Stimulated activated CD4-positive, alpha-beta T cell treated with anti-CD3 and anti-CD28 coated beads, Interleukin-2, amount 100 ng/mL, for 48 hours (primary cell): Measurements from ENCODE around the gene UNC5B.
A peak's percentile ranks its signal among the peaks of the same experiment; 100 is the strongest.

Experiments used
- DNase-seq, 2 donors: peaks; one replicate each; pipeline ENCODE4 v3.0.0-alpha.2; 2020

Gene UNC5B

GRCh38 chr10:71212318-71213126 lies at the start of gene UNC5B:
TSS of gene UNC5B (plus strand) at chr10:71212570. CDS start at chr10:71212986, 416 bp downstream.
- peak; percentile 57 to 62 for DNase-seq

GRCh38 chr10:71173466-71173865 lies 38.9 kb upstream of the UNC5B start:
- no peak for DNase-seq

GRCh38 chr10:71176661-71177060 lies 35.7 kb upstream of the UNC5B start:
- DNase-seq: no peak

- no peak for DNase-seq
These were observed 34.6 kb upstream of the UNC5B start for GRCh38 chr10:71177651-71178199.

GRCh38 chr10:71178880-71179279 lies 33.5 kb upstream of the UNC5B start:
- no peak for DNase-seq

GRCh38 chr10:71179382-71179781 lies 33.0 kb upstream of the UNC5B start:
- no peak for DNase-seq

GRCh38 chr10:71184421-71184820 lies 27.9 kb upstream of the UNC5B start:
- no peak for DNase-seq

GRCh38 chr10:71185209-71185608 lies 27.2 kb upstream of the UNC5B start:
- DNase-seq: no peak

- DNase-seq: no peak
These were observed 25.2 kb upstream of the UNC5B start for GRCh38 chr10:71187197-71187596.

GRCh38 chr10:71187600-71187999 lies 24.8 kb upstream of the UNC5B start:
- no peak for DNase-seq

GRCh38 chr10:71188201-71188600 lies 24.2 kb upstream of the UNC5B start:
- DNase-seq: no peak

GRCh38 chr10:71191019-71191418 lies 21.4 kb upstream of the UNC5B start:
- no peak for DNase-seq

GRCh38 chr10:71191551-71192076 lies 20.8 kb upstream of the UNC5B start:
- no peak for DNase-seq

GRCh38 chr10:71193516-71193915 lies 18.9 kb upstream of the UNC5B start:
- DNase-seq: no peak

GRCh38 chr10:71197955-71198354 lies 14.4 kb upstream of the UNC5B start:
- no peak for DNase-seq

- no peak for DNase-seq
These were observed 10.5 kb upstream of the UNC5B start for GRCh38 chr10:71201849-71202248.

GRCh38 chr10:71202314-71202713 lies 10.1 kb upstream of the UNC5B start:
- no peak for DNase-seq

GRCh38 chr10:71203124-71203523 lies 9.2 kb upstream of the UNC5B start:
- DNase-seq: no peak

- DNase-seq: no peak
These were observed 8.7 kb upstream of the UNC5B start for GRCh38 chr10:71203716-71204115.

GRCh38 chr10:71204746-71205145 lies 7.6 kb upstream of the UNC5B start:
- no peak for DNase-seq

- DNase-seq: no peak
These were observed 6.9 kb upstream of the UNC5B start for GRCh38 chr10:71205468-71205867.

- no peak for DNase-seq
These were observed 5.5 kb upstream of the UNC5B start for GRCh38 chr10:71206911-71207310.

- DNase-seq: no peak
These were observed 4.8 kb upstream of the UNC5B start for GRCh38 chr10:71207578-71207977.

- no peak for DNase-seq
These were observed 3.0 kb upstream of the UNC5B start for GRCh38 chr10:71209352-71209715.
